Tibial nerve (tissue), 4 donors: ENCODE data around the gene EN1. TPM values are rescaled to one million over a fixed set of nuclear protein-coding genes. Genes with fewer than 3 reads are reported as not detected.

Experiments used
- DNase-seq, 2 donors: peaks; one replicate each; pipeline ENCODE4 v3.0.0-alpha.2; 2019; ENCODE audit warnings: low spot score in 2 of 2
- H3K27ac ChIP-seq, 4 donors: fragments of 200-600 bp; sonication (generic) in 3 of 4; one replicate each; pipeline ENCODE4 v1.5.1; 2017 to 2019; ENCODE audit warnings: mild to moderate bottlenecking in 1 of 4
- H3K27me3 ChIP-seq, 2 donors: fragments of 200-600 bp; sonication (generic) in 1 of 2; one replicate each; pipeline versions ENCODE4 v1.5.1 to v1.6.0; 2017 to 2019
- H3K36me3 ChIP-seq, 3 donors: fragments of 200-600 bp; sonication (generic); one replicate each; pipeline ENCODE4 v1.5.1; 2018 to 2019
- H3K4me1 ChIP-seq, 4 donors: fragments of 200-600 bp; sonication (generic) in 3 of 4; one replicate each; pipeline ENCODE4 v1.5.1; 2017 to 2019
- H3K4me3 ChIP-seq, 4 donors: fragments of 200-600 bp; sonication (generic) in 3 of 4; one replicate each; pipeline ENCODE4 v1.5.1; 2017 to 2019; ENCODE audit warnings: mild to moderate bottlenecking in 1 of 4, moderate library complexity in 1 of 4
- H3K9me3 ChIP-seq, 4 donors: fragments of 200-600 bp; sonication (generic) in 3 of 4; one replicate each; pipeline ENCODE4 v1.5.1; 2017 to 2019
- CTCF ChIP-seq, 5 experiments: fragments of 200-600 bp in 3 of 5; fragments of 450-650 bp in 2 of 5; sonication (generic) in 3 of 5; IDR thresholded peaks; one replicate each; pipeline ENCODE4 v1.5.1; 2016 to 2019; ENCODE audit warnings: antibody characterized with exemption in 5 of 5, mild to moderate bottlenecking in 3 of 5, moderate library complexity in 2 of 5
- EP300 ChIP-seq, 2 donors: sonication (generic); formaldehyde crosslinking; IDR thresholded peaks; one replicate each; pipeline ENCODE4 v1.6.1; 2017; ENCODE audit warnings: antibody characterized with exemption in 2 of 2, mild to moderate bottlenecking in 1 of 2
- POLR2A ChIP-seq, 2 donors: fragments of 450-650 bp; IDR thresholded peaks; one replicate each; pipeline ENCODE4 v1.6.1; 2017; ENCODE audit warnings: antibody characterized with exemption in 2 of 2, mild to moderate bottlenecking in 2 of 2, moderate library complexity in 2 of 2
- WGBS, 2 donors: methylation state at CpG; one replicate each; pipeline ENCODE4 v1.1.5; 2018; 5-methylcytosine and 5-hydroxymethylcytosine counted together
- total RNA-seq, 4 donors: library from RNA; depleted of rRNA; stranded (reverse); fragments of >200 nt; gene quantifications; one replicate each; pipeline ENCODE4 v1.1.0, GENCODE V29; 2016

Gene EN1
- total RNA-seq, 4 donors from 2014 or later, result 0.63 to 0.90 (median 0.78) TPM; not detected in 1

GRCh38 chr2:118849226-118850167 lies 2.0 kb upstream of the EN1 start:
- Histone ChIP-seq H3K27me3 (peaks cover 4 to 96% of the 10 kb centered on the region in 2 donors), H3K36me3 (no peaks in the 10 kb centered on the region), H3K27ac (no peak overlapping the region), H3K9me3 (no peaks in the 10 kb centered on the region), H3K4me3 (no peak overlapping the region), H3K4me1 (peaks cover 0 to 81% (median 15%) of the 10 kb centered on the region in 4 donors)
- TF ChIP-seq POLR2A (IDR thresholded peaks at IDR 0.05), result no peak
- no peak for TF ChIP-seq CTCF (IDR thresholded peaks at IDR 0.05)
- no peak for TF ChIP-seq EP300 (IDR thresholded peaks at IDR 0.05)
- WGBS, 2 donors, result 5 to 8% methylated on average over 52 of the region's 52 CpGs
- no peak for DNase-seq

GRCh38 chr2:118848381-118849225 lies 1.2 kb upstream of the EN1 start:
- TF ChIP-seq POLR2A (IDR thresholded peaks at IDR 0.05), result no peak
- no peak for TF ChIP-seq EP300 (IDR thresholded peaks at IDR 0.05)
- TF ChIP-seq CTCF (IDR thresholded peaks at IDR 0.05), result no peak
- Histone ChIP-seq H3K4me1 (peaks cover 0 to 74% (median 15%) of the 10 kb centered on the region in 4 donors), H3K9me3 (no peaks in the 10 kb centered on the region), H3K27me3 (peaks cover 4 to 96% of the 10 kb centered on the region in 2 donors), H3K27ac (no peak overlapping the region), H3K36me3 (no peaks in the 10 kb centered on the region), H3K4me3 (peak overlapping the region in 2 of 4 donors; percentile 6 to 51)
- DNase-seq, result no peak
- WGBS, 2 donors, result 9 to 17% methylated on average over 44 to 46 of the region's 46 CpGs

GRCh38 chr2:118847762-118848172 lies 319 bp upstream of the EN1 start:
- Histone ChIP-seq H3K4me3 (peak overlapping the region in 2 of 4 donors; percentile 6 to 51), H3K27me3 (peaks cover 9 to 96% of the 10 kb centered on the region in 2 donors), H3K36me3 (no peaks in the 10 kb centered on the region), H3K27ac (no peak overlapping the region), H3K9me3 (no peaks in the 10 kb centered on the region), H3K4me1 (peaks cover 0 to 74% (median 15%) of the 10 kb centered on the region in 4 donors)
- TF ChIP-seq POLR2A (IDR thresholded peaks at IDR 0.05) (no peak), CTCF (IDR thresholded peaks at IDR 0.05) (no peak), EP300 (IDR thresholded peaks at IDR 0.05) (no peak)
- WGBS, 2 donors, result 4 to 5% methylated on average over 35 of the region's 35 CpGs
- DNase-seq, result no peak

GRCh38 chr2:118846442-118846952 lies 951 bp downstream of the EN1 start:
- no peak for TF ChIP-seq EP300 (IDR thresholded peaks at IDR 0.05)
- H3K4me1 ChIP-seq, result peaks cover 0 to 76% (median 19%) of the 10 kb centered on the region in 4 donors
- H3K27ac ChIP-seq, result no peak overlapping the region
- H3K4me3 ChIP-seq, result peak overlapping the region in 2 of 4 donors; percentile 13 to 51
- no peaks in the 10 kb centered on the region for H3K36me3 ChIP-seq
- no peak for DNase-seq
- H3K27me3 ChIP-seq, result peaks cover 10 to 96% of the 10 kb centered on the region in 2 donors
- H3K9me3 ChIP-seq, result no peaks in the 10 kb centered on the region
- WGBS, 2 donors, result 5 to 7% methylated on average over 6 to 10 of the region's 63 CpGs
